WTC11 (cell line): Measurements from ENCODE around the gene ARSB.

Experiments
- CTCF ChIP-seq: fragments of 200-600 bp; IDR thresholded peaks from 2 replicates; pipeline ENCODE4 v1.8.0; 2022; ENCODE audit warnings: antibody characterized with exemption
- ETV6 ChIP-seq: sonication (generic); formaldehyde crosslinking; IDR thresholded peaks from 2 replicates; pipeline ENCODE4 v1.8.1; 2022; ENCODE audit warnings: mild to moderate bottlenecking, missing genetic modification reagents
- NFYB ChIP-seq: sonication (generic); formaldehyde crosslinking; conservative IDR thresholded peaks from 2 replicates; pipeline ENCODE4 v1.8.0; 2022; ENCODE audit warnings: low read depth, missing genetic modification reagents

- no peak for TF ChIP-seq NFYB
- TF ChIP-seq CTCF, result no peak
- TF ChIP-seq ETV6, result no peak
Measured at GRCh38 chr5:78953092-78953800, 31.9 kb downstream of the ARSB start.
